ENCODE data around the gene CLCN2.

CLCN2 gene

DNA sequence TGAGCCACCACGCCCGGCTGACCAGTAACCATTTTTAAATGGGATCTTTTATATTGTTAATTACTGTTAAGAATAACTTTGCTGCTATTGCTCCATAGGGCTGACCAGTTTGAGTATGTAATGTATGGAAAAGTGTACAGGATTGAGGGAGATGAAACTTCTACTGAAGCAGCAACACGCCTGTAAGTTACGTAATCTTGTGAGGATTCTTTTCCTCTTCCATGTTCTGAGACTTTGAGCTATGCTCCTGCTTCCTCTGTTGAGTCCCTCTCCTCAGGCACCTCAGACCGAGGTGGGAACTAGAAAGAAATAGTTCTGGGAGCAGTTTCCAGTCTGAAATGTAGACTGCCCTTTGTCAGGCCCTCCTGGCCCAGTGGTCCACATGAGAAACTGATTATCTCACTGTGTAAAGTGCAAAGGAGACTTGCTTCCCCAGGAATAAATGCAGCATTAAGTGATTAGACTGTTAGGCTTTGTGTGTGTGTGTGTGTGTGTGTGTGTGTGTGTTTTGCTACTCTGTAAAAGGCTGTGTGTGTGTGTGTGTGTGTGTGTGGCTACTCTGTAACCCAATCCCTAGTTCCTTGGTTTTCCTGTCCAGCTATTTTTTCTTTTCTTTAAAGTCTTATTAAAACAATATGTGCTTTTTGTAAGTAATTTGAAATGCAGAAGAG is 5.3 kb upstream of the CLCN2 start:
- DNase-seq: no peak
- in situ Hi-C loops (cut with HindIII; ENCODE audit: low pct_ligation_motif_present, low pct_unique_long_range_greater_than_20kb, low sequenced_read_pairs): loop anchor here (25.0 kb wide), 1 partner anchor 171 kb away; no protein-coding TSS in a partner anchor

DNA sequence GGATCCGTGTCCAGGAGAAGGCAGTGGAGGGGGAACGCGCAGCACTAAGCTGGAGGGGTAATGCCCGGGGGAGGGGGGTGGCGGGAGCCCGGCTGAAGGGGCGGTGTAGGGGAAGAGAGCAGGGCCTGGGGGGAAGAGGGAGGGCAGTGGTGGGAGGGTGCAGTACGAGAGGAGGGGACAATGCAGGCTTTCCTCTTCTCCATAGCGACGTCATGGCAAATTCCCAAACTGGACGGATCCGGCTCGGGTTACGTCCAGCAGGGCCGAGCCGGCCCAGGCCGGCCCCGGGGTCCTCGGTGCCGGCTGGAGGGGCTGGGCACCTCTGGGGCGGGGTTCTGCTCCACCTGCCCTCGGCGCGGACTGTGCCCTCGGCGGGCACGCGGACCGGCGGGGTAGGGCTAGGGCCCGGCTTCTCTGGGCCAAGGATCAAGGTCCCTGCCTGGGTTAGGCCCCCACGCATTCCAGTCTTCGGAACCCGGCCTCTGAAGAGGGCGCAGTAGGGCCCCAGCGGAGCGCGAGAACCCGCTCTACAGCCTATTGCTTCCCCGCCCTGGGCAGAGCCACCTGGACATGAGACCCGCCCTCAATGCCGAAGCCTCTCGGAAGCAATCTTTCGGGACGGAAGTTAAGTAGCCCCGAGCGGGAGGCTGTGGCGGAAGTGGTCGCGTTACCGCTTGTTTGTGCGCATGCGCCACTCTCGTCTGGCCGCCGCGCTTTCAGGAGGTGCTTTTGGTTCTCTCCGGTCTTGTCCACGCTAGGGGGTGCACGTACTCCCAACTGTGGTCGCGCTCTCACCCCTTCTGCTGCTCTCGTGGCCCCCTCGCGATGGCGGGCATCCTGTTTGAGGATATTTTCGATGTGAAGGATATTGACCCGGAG is 1.5 kb upstream of the CLCN2 start:
- in situ Hi-C loops (cut with HindIII; ENCODE audit: low pct_ligation_motif_present, low pct_unique_long_range_greater_than_20kb, low sequenced_read_pairs): loop anchor here (25.0 kb wide), 1 partner anchor 174 kb away; no protein-coding TSS in a partner anchor
- peak; percentile 95 for DNase-seq

DNA sequence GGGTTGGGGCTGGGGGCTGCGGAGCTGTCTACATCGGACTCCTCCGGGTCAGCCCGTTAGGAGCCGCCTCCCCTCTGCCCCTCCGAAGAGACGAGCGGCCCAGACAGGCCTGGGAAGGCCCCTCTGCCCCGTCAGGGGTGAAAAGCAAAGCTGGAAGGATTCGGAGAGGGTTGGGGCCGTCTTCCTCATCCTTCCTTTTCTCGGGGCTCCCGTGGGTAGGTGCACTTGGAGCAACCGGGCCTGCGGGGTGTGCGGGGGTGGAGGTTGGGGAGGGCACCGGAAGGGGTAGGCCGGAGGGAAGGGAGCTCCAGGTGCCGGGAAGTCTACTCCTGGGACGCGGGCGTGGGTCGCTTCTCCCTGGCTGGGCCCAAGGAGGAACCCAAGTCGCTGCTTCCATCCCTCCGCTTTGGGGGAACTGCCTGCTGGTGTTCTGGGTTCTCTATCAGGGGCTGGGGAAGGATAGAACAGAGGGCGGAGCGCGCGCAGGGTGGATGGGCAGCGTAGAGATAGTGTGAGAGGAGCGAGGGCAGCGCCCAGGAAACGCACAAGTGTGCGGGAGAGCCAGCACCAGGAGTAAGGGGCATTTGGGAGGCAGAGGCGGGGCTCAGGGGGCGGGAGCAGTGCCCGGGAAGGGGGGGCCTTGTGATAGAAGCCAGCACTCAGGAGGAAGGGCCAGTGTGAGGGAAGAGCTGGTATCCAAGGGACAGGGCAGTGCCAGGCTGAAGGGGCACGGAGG is 695 bp upstream of the CLCN2 start:
- in situ Hi-C loops (cut with HindIII; ENCODE audit: low pct_ligation_motif_present, low pct_unique_long_range_greater_than_20kb, low sequenced_read_pairs): loop anchor here (25.0 kb wide), 1 partner anchor 175 kb away; no protein-coding TSS in a partner anchor
- DNase-seq: peak; percentile 73

DNA sequence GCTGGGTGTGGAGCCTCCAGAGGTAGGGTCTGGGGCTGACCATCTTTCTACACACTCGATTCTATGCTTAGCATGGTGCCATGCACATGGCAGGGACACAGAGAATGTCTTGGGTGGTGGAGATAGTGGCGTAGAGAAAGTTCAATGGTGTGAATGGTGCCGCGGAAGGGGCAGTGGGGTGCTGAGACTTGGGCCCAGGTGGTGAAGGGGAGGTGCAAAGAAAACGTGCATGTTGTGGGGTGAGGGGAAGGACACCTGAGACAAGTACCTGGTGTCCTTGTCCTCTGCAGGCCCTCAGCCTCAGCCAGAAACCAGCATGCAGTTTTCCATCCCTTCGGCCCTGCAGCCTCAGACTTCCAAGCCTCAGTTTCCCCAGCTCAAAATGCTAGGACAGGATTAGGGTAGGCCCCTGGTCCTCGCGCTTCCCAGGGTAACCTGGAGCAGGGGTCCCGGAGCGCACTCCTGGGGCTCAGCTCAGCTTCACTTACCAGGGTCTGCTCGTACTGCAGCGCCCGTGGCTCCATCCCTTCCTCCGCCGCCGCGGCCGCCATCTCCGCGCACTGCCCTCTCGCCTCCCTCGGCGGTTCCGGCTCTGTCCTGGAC is 375 bp downstream of the CLCN2 start:
- no peak for DNase-seq
- in situ Hi-C loops (cut with HindIII; ENCODE audit: low pct_ligation_motif_present, low pct_unique_long_range_greater_than_20kb, low sequenced_read_pairs): loop anchor here (25.0 kb wide), 1 partner anchor 176 kb away; no protein-coding TSS in a partner anchor

DNA sequence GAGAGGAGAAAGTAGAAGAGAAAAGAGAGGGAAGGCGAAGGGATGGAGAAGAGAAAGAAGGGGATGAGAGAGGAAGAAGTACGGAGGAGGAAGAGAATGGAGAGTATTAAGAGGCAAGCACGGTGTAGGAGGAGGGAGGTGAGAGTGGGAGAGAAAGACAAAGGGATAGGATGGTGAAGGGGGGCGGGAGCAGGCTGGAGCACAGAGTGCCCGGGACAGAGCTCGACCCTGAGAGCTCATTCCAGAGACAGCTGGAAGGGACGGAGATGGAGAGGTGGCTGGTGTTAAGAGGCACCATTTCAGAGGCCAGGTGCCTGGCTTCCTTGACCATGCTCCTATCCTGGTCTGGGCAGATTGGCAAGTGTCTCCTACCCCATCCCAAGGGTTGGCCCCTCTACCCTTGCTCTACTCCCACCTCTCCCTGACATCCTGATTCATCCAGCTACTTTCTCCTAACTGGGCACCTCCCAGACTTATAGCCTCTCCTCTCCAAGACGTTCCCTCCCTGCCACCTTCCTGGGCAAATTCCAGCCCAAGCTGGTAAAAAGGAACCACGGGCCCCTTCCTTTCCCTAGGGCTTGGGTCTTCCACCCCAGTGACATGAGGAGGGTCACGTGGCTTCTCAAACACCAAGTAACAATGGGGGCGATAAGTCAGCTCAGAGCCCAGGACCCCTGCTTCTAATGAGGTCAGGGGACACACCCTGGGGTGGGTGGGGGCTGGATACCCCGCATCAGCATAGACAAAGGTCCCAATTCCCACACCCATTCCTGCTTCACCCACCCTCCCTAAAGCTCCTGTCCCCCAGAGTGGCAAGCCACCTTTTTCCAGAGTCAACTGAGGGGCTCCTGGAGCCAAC is 1.1 kb downstream of the CLCN2 start:
- no peak for DNase-seq
- in situ Hi-C loops (cut with HindIII; ENCODE audit: low pct_ligation_motif_present, low pct_unique_long_range_greater_than_20kb, low sequenced_read_pairs): loop anchor here (25.0 kb wide), 1 partner anchor 177 kb away; no protein-coding TSS in a partner anchor

DNA sequence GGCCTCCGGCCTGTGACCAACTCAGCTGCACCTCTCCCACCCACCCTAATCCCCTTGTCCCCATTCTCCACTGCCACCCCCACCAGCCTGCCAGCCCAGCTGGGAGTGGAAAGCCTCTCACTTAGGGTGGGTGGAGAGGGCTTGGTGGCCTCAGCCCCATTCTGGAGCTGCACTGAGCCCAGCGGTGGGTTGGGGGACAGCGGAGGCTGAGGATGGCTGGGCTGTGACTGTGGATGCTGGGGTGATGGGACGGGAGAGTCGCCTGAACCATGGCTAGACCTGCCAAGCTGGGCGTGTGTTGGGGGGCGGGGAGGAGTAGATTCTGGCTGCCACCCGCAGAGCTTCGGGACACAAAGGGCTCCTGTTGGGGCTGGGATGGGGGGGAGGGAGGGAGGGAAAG is 1.8 kb downstream of the CLCN2 start:
- in situ Hi-C loops (cut with HindIII; ENCODE audit: low pct_ligation_motif_present, low pct_unique_long_range_greater_than_20kb, low sequenced_read_pairs): loop anchor here (25.0 kb wide), 1 partner anchor 178 kb away; no protein-coding TSS in a partner anchor
- DNase-seq: no peak

DNA sequence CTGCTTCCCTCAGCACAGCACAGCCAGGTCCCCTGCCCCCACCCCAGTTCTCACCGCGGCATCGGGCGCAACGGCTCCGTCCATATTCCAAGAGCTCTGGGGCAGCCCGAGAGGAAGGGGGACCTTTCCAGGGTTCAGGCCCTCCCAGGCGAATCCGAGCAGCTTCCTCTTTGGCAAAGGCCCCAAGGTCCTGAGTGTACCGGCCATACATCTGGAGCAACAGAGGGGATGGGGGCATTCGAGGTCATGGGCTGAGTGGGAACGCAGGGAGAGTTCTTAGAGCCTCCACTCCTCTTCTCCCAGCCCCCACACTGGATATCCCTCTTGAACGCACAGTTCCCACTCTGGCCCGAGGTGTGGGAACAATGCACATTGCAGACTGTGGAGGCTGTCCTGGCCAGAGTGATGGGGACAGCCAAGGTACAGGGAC is 2.5 kb downstream of the CLCN2 start:
- in situ Hi-C loops (cut with HindIII; ENCODE audit: low pct_ligation_motif_present, low pct_unique_long_range_greater_than_20kb, low sequenced_read_pairs): loop anchor here (25.0 kb wide), 1 partner anchor 178 kb away; no protein-coding TSS in a partner anchor
- DNase-seq: no peak

DNA sequence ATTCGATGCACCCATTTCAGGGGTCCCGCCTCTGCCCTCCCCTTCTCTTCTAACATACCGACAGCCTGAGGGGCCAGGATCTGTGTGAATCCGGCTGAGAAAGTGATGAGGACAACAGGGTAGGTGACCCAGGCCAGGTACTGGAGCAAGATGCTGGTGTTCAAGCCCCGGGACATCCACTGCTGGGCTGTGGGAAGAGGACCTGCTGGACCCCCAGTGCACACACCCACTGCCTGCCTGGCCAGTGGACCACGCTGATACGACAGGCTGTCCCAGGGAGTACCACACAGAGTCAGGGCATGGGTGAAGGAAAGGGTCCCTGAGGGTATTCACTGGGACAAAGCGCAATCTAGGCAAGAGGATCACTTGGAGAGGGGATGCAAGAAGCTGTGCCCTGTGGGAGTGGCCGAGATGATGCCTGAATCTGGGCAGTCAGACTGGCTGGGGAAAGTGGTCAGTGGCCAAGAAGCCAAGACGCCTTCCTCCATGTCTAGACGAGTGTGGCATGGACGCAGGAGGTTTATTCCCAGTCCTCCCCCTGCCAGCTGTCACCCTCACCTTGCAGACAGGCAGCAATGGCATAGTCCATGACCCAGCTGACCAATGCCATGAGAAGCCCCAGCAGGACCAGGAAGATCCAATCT is 3.2 kb downstream of the CLCN2 start:
- DNase-seq: no peak
- in situ Hi-C loops (cut with HindIII; ENCODE audit: low pct_ligation_motif_present, low pct_unique_long_range_greater_than_20kb, low sequenced_read_pairs): loop anchor here (25.0 kb wide), 1 partner anchor 179 kb away; no protein-coding TSS in a partner anchor

DNA sequence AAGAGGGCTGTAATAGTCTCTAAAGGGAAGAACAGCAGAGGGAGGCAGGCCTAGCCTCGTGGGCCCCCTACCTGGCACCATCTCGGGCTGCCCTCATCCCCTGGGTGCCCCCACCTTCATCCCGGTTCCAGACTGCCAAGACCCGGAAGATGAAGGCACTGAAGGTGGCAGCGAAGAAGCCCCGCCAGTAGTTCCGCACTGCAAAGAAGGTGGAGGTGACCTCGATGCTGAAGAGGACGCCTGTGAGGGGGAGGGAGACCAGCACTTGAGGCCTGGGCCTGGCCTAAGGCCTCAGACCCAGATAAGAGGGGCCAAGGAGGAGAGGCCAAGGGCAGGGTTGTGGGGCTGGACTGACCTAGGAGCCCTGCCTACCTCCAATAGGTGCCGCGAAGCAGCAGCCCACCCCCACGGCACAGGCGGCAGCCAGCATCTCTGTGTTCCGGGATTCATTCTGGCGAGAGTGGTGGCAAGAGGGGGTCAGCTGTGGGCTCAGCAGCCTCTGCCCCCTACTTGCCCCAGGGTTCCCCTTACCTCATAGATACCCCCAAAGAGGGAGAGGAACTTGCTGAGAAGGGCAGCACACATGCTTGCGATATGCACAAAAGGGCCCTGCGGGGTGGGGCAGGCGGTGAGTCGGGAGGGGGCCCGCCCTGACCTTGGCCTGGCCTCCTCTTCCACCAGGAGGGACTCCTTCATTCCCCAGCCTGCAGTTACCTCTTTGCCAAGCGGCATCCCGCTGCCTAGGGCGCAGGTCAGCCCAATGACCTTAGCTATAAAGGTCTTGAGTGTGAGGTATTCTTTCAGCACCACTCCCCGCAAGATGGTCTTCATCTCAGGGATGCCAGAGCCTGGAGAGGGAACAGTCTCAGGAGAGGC is 3.9 kb downstream of the CLCN2 start:
- DNase-seq: no peak
- in situ Hi-C loops (cut with HindIII; ENCODE audit: low pct_ligation_motif_present, low pct_unique_long_range_greater_than_20kb, low sequenced_read_pairs): loop anchor here (25.0 kb wide), 1 partner anchor 180 kb away; no protein-coding TSS in a partner anchor

DNA sequence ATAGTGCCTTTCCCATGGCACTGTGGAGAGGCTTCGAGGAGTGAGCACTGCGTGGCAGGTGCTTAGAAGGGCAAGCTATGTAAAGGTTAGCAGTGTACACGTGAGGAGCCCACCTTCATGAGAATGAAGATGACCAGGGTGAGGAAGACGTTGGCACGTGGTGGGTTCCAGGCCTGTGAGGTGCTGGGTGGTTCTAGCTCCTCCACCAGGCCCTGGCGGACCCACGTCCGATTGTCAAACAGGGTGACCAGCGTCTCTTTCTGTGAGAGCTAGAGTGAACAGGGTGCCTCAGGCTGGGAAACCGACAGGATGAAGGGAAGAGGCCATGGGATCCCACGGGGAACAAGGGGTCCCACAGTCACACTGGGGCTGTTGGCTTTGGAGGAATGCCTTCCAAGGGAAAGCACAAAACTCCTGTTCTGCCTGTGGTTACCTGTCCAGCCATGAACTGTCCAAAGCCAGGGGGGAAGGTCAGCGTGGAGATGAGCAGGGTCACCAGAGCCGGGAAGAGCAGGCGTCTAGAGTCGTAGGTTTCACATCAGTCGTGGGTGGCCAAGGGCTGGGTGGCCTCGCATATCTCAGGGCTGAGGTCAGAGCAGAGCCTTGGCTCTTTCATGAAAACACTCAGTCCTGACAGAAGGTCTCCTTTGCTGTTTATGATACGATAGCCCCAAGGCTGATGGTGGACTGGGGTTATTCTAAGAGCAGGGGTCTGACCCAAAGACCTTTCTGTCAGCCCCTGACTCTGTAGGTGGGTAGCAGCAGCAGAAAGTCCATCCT is 6.0 kb downstream of the CLCN2 start:
- DNase-seq: no peak
- in situ Hi-C loops (cut with HindIII; ENCODE audit: low pct_ligation_motif_present, low pct_unique_long_range_greater_than_20kb, low sequenced_read_pairs): loop anchor here (25.0 kb wide), 1 partner anchor 182 kb away; no protein-coding TSS in a partner anchor

DNA sequence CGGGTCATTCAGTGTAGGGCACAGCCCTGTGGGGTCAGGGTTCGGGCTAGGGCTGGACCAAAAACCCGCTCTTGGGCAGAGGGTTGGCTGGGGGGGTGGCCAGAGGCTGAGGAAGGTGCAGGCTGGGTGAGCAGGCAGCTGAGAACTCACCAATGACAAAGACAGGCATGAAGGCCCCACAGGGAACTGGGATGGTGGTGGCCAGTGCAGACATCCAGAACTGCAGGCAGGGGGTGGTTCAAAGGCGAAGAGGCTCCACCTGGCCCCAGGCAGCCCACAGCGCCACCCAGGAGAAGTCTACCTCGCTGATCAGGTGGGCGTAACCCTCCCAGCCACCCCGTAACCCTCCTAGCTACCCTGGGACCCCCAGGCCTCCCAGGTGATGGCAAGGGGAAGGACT is 6.7 kb downstream of the CLCN2 start:
- in situ Hi-C loops (cut with HindIII; ENCODE audit: low pct_ligation_motif_present, low pct_unique_long_range_greater_than_20kb, low sequenced_read_pairs): loop anchor here (25.0 kb wide), 1 partner anchor 183 kb away; no protein-coding TSS in a partner anchor
- no peak for DNase-seq

DNA sequence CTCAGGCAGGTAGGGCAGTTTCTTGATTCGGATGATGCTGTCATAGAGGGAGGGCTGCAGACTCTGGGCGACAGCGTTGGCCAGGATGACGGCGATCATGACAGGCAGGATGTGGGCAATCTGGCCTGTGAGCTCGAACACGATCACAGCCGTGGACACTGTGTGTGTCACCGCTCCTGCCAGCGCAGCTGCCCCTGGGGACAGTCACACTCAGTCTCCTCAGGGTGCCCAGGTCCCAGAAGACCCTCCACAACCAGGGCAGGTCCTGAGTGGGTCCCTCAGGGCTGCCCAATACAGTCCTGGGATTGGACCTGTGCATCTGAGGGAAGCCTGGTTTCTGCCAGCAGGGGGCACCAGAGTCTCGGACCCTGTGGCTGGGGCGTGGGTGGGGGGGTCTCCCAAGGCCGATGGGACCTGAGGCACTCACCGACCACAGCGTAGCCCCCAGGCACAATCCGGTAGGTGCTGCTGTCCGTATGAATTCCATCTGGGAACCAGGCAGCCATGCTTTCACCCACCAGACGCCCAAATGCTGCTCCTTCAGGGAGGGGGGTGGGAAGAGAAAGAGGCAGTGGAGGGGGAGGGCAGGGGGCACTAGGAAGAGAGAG is 7.2 kb downstream of the CLCN2 start:
- in situ Hi-C loops (cut with HindIII; ENCODE audit: low pct_ligation_motif_present, low pct_unique_long_range_greater_than_20kb, low sequenced_read_pairs): loop anchor here (25.0 kb wide), 1 partner anchor 183 kb away; no protein-coding TSS in a partner anchor
- peak; percentile 40 for DNase-seq

DNA sequence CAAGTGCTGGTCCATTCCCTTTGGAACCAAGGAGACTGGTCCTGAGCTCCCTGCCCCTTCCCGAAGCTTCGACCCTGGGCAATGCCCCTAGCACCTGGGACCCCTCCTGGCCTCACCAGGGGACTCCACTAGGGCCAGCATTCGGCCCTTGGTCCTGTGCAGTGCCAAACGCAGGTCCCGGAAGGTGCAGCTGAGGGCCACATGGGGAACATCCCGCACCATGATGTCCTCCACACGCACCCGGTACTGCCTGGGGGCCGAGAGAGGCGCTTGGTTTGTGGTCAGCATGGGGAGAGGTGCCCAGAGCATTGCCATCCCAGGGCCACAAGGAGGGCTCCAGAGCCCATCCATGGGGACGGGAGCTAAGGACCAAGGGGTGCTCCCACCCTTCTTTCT is 7.9 kb downstream of the CLCN2 start:
- in situ Hi-C loops (cut with HindIII; ENCODE audit: low pct_ligation_motif_present, low pct_unique_long_range_greater_than_20kb, low sequenced_read_pairs): loop anchor here (25.0 kb wide), 1 partner anchor 184 kb away; no protein-coding TSS in a partner anchor
- DNase-seq: no peak

DNA sequence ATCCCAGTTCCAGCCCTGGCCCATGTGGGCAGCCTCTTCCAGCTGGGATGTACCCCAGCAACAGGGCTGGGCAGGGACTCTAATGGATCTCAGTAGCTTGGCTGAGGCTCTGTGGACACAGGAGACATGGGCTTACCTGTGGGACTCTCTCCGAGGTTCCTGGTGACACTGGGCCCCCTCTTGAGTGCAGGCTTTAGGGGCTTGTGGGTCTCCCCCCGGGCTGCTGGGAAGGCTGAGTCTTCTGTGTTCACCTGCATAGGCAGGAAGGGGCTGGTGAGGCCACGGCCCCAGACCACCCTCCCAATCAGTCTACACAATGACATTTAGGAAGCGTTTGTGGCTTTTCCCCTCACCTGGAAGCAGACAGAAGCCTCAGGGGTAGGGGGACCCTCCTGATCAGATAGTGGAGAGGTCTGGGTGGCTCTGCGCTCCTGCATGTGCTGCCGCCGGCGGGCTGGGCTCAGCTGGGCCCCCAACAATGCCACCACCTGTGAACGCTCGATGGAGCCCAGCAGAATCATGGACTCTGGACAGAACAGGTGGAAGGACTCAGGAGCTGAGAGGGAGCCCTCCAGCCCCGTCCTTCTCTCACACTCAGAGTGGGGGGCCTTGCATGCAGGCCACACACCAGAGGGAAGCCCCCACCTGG is 8.4 kb downstream of the CLCN2 start:
- in situ Hi-C loops (cut with HindIII; ENCODE audit: low pct_ligation_motif_present, low pct_unique_long_range_greater_than_20kb, low sequenced_read_pairs): loop anchor here (25.0 kb wide), 1 partner anchor 184 kb away; no protein-coding TSS in a partner anchor
- DNase-seq: no peak
